ENCODE results near the gene IFI27L1.

DNA sequence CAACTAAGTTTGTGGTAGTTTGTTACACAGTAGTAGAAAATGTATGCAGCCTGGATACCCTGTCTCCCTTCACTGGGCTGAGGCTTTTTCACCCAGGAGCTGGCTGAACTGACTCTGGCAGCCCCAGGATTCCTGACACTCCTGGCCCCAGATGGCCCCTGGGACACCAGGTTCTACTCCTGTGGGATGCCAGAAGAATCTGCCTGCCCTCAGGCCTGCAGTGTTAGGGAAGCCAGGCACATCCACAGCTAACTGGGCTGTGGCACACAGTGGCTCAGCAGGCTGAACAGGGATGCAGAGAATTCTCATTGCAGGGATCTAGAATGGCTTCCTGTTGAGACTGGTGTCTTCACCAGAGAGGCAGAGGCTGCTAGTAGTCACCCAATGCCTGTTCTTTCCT, 38.0 kb downstream of the IFI27L1 start:
- TF ChIP-seq CTCF (IDR thresholded peaks at IDR 0.05; ENCODE audit: low read length) (no peak), EZH2 (optimal IDR thresholded peaks at IDR 0.05; ENCODE audit: low read depth, low read length) (no peak)

Data from MM.1S (cell line).